HG02798 (cell line): ENCODE measurements around the gene S100A1.
"Not testable (repeated sequence)": the region's sequence is repeated elsewhere in the genome, so short reads cannot be mapped to it uniquely, and the experiment has no call there.

Experiments used
- ATAC-seq: cut with Tn5 transposase; IDR thresholded peaks from one replicate; pipeline ENCODE4 v1.9.1; 2021; ENCODE audit warnings: mild to moderate bottlenecking; ENCODE audit not compliant: unreplicated experiment, poor library complexity

Gene S100A1

GRCh38 chr1:153627715-153628626 lies at the start of gene S100A1:
TSS of gene S100A1 (plus strand) at chr1:153628434. CDS start at chr1:153630522, 2,088 bp downstream.
- no peak for ATAC-seq

- ATAC-seq, result no peak
Measured at GRCh38 chr1:153578490-153578889, 49.7 kb upstream of the S100A1 start.

GRCh38 chr1:153578936-153579335 lies 49.3 kb upstream of the S100A1 start:
- ATAC-seq, result no peak

- ATAC-seq, result not testable (repeated sequence)
Measured at GRCh38 chr1:153582836-153583235, 45.4 kb upstream of the S100A1 start.

GRCh38 chr1:153583514-153583913 lies 44.7 kb upstream of the S100A1 start:
- ATAC-seq, result not testable (repeated sequence)

GRCh38 chr1:153583976-153584375 lies 44.3 kb upstream of the S100A1 start:
- no peak for ATAC-seq

- no peak for ATAC-seq
Measured at GRCh38 chr1:153585006-153585405, 43.2 kb upstream of the S100A1 start.

- ATAC-seq, result no peak
Measured at GRCh38 chr1:153586347-153586746, 41.9 kb upstream of the S100A1 start.

- ATAC-seq, result no peak
Measured at GRCh38 chr1:153587314-153587713, 40.9 kb upstream of the S100A1 start.

- not testable (repeated sequence) for ATAC-seq
Measured at GRCh38 chr1:153588033-153588432, 40.2 kb upstream of the S100A1 start.

GRCh38 chr1:153588482-153588881 lies 39.8 kb upstream of the S100A1 start:
- no peak for ATAC-seq

- no peak for ATAC-seq
Measured at GRCh38 chr1:153592748-153593147, 35.5 kb upstream of the S100A1 start.

- no peak for ATAC-seq
Measured at GRCh38 chr1:153597206-153597605, 31.0 kb upstream of the S100A1 start.

- ATAC-seq, result peak; percentile 95
Measured at GRCh38 chr1:153598309-153599172, 29.7 kb upstream of the S100A1 start.

- no peak for ATAC-seq
Measured at GRCh38 chr1:153599847-153600246, 28.4 kb upstream of the S100A1 start.

- no peak for ATAC-seq
Measured at GRCh38 chr1:153602749-153603148, 25.5 kb upstream of the S100A1 start.

- ATAC-seq, result no peak
Measured at GRCh38 chr1:153606194-153606593, 22.0 kb upstream of the S100A1 start.

- ATAC-seq, result no peak
Measured at GRCh38 chr1:153607381-153607780, 20.9 kb upstream of the S100A1 start.

GRCh38 chr1:153608089-153608682 lies 20.0 kb upstream of the S100A1 start:
- ATAC-seq, result no peak

GRCh38 chr1:153608742-153609584 lies 19.3 kb upstream of the S100A1 start:
- ATAC-seq, result no peak
